Renal cortex interstitium (tissue), 11 donors: ENCODE data around the gene ABCB11. TPM values are rescaled to one million over a fixed set of nuclear protein-coding genes. Genes with fewer than 3 reads are reported as not detected.

Source experiments
- DNase-seq, 11 donors: peaks; one replicate each; pipeline ENCODE4 v3.0.0-alpha.2; 2013; ENCODE audit warnings: low read depth in 9 of 11, low spot score in 4 of 11; ENCODE audit errors: extremely low read depth in 1 of 11
- polyA plus RNA-seq, 3 donors: library from polyadenylated mRNA; unstranded; fragments of 120-200 nt; gene quantifications; one replicate each; pipeline ENCODE4 v1.2.1, GENCODE V29; 2013; ENCODE audit not compliant: insufficient read length in 3 of 3

The ABCB11 gene
- polyA plus RNA-seq, 3 donors = 0.05 to 0.15 TPM; not detected in 1

- DNase-seq = no peak
These were observed 16.4 kb upstream of the ABCB11 start for GRCh38 chr2:169047256-169048250.

- DNase-seq = no peak
These were observed 15.5 kb upstream of the ABCB11 start for GRCh38 chr2:169046440-169047151.

- no peak for DNase-seq
These were observed 11.7 kb upstream of the ABCB11 start for GRCh38 chr2:169042856-169043255.

GRCh38 chr2:169041594-169041993 lies 10.5 kb upstream of the ABCB11 start:
- DNase-seq = no peak

- DNase-seq = no peak
These were observed 8.6 kb upstream of the ABCB11 start for GRCh38 chr2:169039702-169040101.

GRCh38 chr2:169038338-169038757 lies 7.2 kb upstream of the ABCB11 start:
- DNase-seq = no peak

GRCh38 chr2:169036736-169037440 lies 5.8 kb upstream of the ABCB11 start:
- no peak for DNase-seq

- DNase-seq = no peak
These were observed 4.8 kb upstream of the ABCB11 start for GRCh38 chr2:169035887-169036286.

GRCh38 chr2:169034984-169035544 lies 3.9 kb upstream of the ABCB11 start:
- no peak for DNase-seq

- DNase-seq = no peak
These were observed 3.1 kb upstream of the ABCB11 start for GRCh38 chr2:169034256-169034655.

- DNase-seq = no peak
These were observed 1.8 kb downstream of the ABCB11 start for GRCh38 chr2:169029341-169029740.

GRCh38 chr2:169027234-169027633 lies 3.9 kb downstream of the ABCB11 start:
- DNase-seq = no peak

GRCh38 chr2:169026056-169026455 lies 5.1 kb downstream of the ABCB11 start:
- no peak for DNase-seq

GRCh38 chr2:169023161-169023560 lies 8.0 kb downstream of the ABCB11 start:
- DNase-seq = no peak

GRCh38 chr2:169018390-169018789 lies 12.7 kb downstream of the ABCB11 start:
- DNase-seq = no peak

GRCh38 chr2:169015943-169016342 lies 15.2 kb downstream of the ABCB11 start:
- no peak for DNase-seq

- DNase-seq = no peak
These were observed 16.3 kb downstream of the ABCB11 start for GRCh38 chr2:169014780-169015179.

- no peak for DNase-seq
These were observed 17.5 kb downstream of the ABCB11 start for GRCh38 chr2:169013628-169014026.
